Head of caudate nucleus (tissue), 42 donors: ENCODE data around the gene CUX1.
"Not testable (repeated sequence)": the region's sequence is repeated elsewhere in the genome, so short reads cannot be mapped to it uniquely, and the experiment has no call there.

ENCODE experiments used
- DNase-seq, 42 donors: peaks; one replicate each; pipeline versions ENCODE4 v3.0.0 to v3.0.0-alpha.2; 2020 to 2021; ENCODE audit warnings: mixed read lengths in 7 of 42
- intact Hi-C: fragments of 100-400 bp; cut with DNase I; formaldehyde crosslinking; loops from one replicate; pipeline ENCODE4 v1.15.0; 2022

Gene CUX1

DNA sequence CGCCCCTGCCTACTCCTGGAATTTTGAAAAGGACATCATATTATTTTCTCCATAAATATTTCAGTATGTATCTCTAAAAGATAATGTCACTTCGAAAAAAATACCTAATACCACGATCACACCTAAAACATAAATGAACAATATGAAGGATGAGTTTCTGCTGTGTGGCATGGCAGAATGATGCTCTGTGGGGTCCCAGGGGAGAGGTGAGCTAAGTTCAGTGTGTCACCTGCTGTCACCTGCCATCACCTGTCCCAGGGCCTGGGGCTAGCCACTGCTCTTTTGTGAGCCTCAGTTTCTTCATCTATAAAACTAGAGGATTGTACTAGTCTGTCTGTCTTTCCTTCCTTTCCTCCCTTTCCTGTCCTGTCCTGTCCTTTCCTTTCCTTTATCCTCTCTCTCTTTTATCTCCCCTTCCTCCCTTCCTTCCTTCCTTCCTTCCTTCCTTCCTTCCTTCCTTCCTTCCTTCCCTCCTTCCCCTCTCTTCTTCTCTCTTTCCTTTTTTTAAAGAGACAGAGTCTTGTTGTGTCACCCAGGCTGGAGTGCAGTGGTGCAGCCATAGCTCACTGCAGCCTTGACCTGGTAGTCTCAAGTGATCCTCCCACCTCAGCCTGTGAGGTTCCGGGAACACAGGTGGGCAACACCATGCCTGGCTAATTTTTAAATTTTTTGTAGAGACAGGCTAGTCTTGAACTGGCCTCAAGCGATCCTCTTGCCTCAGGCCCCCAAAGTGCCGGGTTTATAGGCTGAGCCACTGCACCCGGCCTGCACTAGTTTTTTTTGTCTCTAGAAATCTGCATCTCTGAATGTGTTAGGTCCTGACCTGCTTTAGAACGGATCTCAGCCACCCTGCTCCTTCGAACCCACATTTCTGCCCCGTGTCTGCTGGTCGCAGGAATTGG lies 43.1 kb downstream of the CUX1 start:
- intact Hi-C loops = no loop called here
- DNase-seq = no peak

DNA sequence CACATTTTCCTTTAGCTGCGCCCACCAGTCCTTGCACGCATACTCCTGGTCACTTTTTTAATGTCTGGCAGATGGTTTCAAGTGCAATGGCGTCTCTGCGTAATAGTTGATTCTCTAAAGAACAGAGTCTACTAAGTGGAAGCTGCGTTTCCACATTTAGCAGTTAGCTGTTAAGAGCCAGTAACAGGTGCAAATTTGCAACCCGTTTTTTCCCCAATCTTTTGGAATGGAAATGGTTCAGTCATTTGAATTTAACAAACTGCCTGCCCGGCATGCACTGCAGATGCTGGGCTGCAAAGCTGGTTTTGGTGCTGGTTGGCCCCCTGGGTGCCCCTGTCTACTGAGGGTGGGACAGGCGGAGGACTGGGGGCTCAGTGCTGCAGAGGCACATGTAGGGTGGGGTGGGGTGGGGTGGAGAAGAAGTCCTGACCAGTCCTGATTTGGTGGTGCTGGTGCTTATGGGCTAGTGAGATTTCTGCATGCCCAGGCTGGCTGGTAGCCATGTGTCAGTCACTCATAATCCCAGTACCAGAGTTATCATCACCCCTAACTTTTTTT lies 43.9 kb downstream of the CUX1 start:
- intact Hi-C loops = no loop called here
- no peak for DNase-seq

DNA sequence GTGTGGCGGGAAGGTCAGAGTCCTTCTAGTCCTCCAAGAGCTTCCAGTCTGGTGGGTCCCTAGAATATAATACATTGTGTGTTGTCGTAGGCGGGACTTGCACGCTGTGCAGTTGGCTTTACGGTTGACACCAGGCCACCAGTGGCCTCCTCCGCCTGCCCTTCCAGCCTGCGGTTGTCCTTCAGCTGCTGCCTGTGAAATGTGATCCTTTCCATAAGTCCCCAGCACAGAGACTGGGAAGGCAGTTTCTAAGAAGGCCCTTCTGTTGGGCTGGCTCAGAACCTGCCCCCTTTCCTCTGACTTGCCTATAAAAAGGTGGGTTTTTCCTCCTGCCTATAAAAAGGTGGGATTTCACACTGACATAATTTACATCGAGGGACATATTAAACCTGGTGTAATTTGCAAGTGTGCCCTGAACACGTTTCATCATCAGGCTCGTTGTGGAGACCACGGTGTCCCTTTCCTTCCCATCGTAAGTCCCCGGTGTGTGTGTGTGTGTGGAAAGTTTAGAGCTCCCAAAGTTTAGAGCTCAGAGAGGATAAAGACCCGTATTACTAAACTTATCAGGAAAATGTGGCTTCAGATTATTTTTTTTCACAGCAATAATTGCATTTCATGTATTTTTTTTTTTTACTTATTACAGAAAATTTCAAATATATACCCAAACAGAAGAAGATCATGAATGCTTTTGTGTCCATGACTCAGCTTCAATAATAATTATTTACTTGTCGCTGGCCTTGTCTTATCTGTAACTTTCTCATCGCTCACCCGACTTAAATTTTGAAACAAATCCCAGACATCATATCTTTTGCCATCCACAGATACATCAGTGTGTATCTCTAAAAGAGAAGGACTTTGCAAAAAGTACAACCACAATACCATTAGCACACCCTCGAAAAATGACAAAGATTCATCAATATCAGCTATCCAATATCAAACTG lies 45.1 kb downstream of the CUX1 start:
- DNase-seq = no peak
- intact Hi-C loops = no loop called here

DNA sequence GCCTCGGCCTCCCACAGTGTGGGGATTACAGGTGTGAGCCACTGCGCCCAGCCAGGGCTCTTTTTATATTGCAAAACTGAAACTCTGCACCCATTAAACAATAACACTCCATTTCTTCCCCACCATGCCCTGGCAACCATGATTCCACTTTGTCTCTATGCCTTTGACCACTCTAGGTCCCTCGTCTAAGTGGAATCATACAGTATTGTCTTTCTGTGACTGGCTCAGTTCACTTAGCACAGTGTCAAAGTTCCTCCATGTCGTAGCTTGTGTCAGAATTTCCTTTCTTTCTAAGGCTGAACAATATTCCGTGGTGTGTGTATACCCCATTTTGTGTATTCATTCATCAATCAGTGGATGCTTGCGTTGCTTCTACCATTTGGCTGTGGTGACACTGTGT lies 46.2 kb downstream of the CUX1 start:
- no peak for DNase-seq
- intact Hi-C loops = no loop called here

DNA sequence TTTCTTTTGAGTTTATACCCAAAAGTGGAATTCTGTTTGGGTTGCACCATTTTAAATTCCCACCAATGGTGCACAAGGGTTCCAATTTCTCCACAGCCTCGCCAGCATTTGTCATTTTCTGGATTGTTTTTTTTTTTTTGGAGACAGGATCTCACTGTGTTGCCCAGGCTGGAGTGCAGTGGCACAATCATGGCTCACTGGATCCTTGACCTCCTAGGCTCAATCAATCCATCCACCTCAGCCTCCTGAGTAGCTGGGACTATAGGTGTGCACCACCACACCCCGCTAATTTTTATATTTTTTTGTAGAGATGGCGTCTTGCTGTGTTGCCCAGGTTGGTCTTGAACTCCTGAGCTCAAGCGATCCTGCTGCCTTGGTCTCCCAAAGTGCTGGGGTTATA lies 46.6 kb downstream of the CUX1 start:
- intact Hi-C loops = no loop called here
- no peak for DNase-seq

DNA sequence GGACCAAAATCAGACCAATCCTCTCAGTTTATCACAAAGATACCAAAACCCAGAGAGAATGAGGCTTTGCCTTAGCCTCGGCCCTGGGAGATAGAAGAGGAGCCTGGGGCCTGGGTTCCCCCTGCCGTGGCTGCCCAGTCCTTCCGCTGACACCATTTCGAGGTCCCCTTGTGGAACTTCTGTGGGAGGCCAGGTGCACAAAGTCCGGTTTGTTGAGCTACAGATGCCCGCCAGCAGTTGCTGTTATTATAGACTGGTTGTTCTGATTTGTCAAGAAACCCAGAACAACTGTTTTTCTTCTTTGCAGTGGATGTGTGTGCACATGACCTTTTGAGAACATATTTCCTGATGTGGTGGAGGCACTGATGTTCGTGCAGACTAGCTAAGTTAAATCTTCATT lies 47.6 kb downstream of the CUX1 start:
- intact Hi-C loops = no loop called here
- DNase-seq = no peak

DNA sequence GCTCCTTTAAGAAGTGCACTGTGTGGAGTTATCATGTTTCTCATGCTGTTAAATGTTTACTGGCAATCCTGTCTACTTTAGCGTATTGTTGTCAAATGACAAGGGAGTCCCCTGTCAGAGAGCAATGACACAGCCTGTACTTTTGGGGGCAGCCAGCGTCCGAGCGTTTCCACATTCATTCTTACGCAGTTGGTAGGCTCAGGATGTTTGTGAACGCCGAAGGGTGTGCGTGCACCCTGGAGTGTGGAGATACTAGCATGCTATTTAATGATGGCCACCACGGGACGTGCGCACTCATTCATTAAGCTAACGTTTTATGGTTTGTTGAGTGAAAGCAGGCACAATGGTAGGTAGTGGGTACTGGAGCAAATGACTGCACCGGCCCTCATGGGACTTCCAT lies 48.0 kb downstream of the CUX1 start:
- no peak for DNase-seq
- intact Hi-C loops = no loop called here

DNA sequence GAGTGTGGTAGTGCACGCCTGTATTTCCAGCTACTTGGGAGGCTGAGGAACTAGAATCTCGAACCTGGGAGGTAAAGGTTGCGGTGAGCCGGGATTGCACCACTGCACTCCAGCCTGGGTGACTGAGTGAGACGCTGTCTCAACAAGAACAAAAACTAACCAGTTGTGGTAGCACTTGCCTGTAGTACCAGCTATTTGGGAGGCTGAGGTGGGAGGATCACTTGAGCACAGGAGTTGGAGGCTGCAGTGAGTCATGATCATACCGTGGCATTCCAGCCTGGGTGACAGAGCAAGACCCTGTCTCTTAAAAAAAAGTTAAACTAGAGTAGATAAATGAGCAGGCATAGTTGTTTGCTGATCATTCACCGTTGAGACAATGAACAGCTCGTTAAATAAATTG lies 48.9 kb downstream of the CUX1 start:
- intact Hi-C loops = no loop called here
- DNase-seq = no peak

DNA sequence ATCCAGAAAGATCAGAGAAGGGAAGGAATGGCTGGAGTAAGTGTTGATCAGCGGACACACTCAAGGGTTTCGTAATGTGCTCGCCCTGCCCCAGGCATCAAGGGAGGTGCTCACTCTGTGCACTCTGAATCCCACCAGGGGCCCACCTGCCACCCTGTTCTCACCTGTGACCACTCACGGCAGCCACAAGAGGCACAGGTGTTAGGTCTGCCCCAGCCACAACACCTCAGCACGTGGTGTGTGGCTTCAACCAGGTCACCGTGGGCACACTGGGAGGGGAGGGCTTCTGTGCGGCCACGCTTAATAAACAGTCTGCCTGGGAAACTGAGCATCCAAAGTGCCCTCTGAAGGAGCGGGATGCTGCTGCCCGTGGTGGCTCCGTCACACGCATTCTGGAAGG lies 49.8 kb downstream of the CUX1 start:
- DNase-seq = no peak
- intact Hi-C loops = no loop called here

DNA sequence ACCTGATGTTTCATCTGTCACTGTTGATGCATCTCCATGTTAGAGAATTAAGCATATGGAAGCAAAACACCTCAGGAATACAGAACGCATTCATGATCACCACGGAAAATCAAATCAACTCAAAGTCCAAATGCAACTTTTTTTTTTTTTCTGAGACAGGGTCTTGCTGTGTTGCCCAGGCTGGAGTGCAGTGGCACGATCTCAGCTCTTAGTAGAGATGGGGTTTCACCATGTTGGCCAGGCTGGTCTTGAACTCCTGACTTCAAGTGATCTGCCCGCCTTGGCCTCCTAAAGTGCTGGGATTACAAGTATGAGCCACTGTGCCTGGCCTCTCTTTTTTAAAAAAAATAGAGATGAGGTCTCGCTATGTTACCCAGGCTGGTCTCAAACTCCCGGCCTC lies 50.3 kb downstream of the CUX1 start:
- intact Hi-C loops, DNase-seq: not testable (repeated sequence)

DNA sequence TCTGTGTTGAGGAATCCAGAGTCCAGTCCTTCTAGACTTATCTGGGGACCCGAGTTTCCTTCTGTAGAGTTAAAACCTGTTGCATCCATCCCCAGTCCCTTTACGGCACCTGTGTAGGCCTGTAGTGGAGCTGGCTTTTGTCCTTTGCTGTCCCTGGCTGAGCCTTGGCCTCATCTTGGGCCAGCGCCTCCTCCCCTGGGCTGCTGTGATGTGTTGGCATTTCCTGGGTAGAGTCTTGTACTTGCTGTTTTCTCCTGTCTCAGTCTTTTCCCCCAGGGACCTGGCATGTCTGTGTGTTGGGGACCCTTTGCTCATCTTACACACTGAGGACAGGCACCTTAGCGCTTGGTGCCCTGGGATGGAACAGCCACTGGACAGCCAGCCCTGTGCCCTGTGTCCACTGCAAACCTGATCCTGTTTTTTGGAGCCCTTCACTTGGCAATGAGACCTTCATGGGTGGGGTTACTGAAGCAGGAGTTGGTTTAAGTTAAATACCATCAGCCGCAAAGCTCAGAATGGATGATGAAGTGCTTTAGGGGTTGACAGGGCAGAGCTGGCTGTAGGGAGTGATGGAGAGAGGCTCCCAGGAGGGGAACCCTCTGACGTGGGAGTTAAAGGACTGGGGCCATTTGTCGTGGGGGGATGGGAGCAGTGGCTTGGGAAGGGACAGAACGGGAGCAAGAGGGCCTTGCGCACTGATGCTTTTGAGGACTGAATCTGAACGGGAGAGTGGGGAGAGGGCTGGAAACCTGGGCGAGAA lies 50.9 kb downstream of the CUX1 start:
- intact Hi-C loops = no loop called here
- no peak for DNase-seq

DNA sequence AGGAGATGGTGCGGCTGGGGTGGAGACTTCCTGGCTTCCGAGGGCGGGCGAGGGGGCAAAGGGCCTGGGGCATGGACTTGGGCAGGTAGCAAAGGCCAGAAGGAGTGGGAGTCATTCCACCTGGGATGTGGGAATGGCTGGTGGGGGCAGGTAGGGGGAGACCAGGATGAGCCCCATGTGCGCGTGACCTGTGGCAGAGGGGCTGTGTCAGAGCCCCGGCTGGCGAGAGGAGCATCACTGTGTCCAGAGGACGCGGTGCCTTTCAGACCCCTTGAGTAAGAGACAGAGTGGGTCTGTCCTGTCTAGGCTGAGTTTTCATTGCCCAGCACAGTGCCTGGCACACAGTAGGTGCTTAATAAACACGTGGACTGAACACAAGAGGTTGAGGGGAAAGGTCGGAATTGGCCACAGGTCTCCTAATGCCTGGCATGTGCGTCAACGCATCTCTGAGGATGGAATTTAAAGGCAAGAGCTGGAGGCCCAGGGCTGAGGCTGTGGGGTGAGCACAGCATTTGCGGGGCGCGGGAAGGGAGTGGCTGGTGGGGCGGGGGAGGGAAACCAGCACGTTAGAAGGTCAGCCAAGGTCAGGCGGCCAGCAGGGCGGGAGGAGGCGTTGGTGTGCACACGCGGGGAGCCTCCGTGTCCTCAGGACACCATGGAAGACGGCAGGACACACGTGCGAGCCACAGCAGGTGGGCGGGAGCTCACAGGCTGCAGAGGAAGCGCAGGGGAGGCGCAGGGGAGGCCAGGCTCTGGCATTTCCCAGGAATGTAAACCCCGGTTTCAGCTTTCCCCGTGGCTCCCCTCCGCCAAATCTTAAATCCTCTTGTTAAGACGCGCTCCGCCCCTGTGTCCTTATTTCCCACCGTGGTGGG lies 51.8 kb downstream of the CUX1 start:
- peak in 1 of 42 donors; percentile 16 for DNase-seq
- intact Hi-C loops = no loop called here

DNA sequence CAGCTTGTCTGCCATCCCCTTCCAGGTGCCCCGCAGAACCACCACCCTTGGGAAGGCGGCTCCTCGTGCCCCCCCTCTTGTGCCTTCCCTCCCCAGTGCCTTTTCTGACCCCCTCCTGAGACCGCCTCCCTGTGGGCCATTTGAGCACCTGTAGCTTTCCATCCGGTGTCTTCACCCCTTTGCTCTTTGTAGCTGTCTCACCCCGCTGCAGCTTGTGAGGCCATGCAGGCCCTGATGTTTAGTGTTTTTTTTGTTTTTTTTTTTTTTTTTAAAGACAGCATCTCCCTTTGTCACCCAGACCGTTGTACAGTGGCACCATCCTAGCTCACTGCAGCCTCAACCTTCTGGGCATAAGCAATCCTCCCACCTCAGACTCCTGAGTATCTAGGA lies 52.5 kb downstream of the CUX1 start:
- intact Hi-C loops = no loop called here
- peak in 1 of 42 donors; percentile 0 for DNase-seq

DNA sequence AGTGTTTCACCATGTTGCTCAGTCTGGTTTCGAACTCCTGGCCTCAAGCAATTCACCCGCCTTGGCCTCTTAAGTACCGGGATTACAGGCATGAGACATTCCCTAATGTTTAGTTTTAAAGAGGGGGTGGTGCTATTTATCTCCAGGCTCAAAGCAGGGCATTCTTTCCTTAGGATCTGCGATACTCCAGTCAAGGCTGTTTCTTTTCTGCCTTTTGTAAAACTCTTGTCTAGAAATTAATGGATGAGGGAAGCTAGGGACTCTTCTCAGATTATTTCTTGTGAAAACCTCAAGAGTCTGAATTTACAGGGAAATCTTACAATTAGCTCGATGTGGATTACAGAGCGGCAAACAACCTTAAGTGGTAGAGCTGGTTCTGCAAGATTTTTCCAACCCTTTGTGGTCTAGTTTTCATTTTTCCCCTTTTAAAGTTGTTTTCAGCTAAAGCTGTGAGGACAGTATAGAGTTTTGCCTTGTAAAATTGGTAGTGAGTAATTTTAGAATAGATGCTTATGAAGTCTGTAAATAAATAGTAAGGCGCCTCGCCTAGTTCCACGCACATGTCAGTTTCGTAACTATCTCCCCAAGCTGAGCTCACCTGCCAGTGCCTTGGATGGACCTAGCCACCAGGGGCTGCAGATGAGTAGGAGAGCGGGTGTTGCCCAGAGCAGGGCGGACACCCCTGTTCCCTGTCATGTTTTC lies 53.1 kb downstream of the CUX1 start:
- no peak for DNase-seq
- intact Hi-C loops = no loop called here

DNA sequence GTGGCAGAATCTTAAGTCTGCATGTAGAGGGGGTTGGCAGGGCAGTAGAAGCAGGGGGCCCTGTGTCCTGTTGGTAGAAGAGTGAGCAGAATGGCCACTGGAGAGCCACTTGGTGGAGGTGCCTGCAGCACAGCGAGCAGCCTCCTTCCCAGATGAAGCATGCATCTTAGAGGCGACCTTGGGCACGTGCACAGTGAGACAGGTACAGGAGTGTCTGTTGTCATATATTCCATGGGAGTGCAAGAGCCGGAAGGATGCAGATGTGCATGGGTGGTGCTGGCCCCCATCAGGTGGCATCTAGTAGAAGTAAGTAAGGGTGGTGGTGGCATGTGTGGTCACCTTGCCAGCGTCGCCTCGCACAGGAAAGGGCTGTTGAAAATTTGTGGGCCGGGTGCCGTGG lies 53.9 kb downstream of the CUX1 start:
- peak in 1 of 42 donors; percentile 13 for DNase-seq
- intact Hi-C loops = no loop called here

DNA sequence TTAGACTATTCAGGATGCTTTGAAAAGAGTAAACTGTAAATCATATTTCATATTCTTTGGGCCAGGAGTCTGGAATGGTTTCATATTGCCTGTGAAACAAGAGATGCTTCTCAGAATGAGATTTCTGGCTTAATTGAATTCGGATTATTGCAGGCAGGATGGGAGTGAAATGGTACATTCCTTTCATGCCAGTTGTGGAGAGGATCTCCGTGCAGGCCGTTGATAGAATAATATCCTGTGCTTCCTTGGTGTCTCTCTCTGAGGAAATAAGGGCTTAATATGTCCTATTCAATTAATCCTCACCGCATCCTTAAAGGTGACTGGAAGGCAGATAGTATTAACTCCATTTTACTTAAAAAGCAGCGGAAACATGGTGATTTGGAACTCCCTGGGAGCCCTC lies 56.6 kb downstream of the CUX1 start:
- no peak for DNase-seq
- intact Hi-C loops = no loop called here

DNA sequence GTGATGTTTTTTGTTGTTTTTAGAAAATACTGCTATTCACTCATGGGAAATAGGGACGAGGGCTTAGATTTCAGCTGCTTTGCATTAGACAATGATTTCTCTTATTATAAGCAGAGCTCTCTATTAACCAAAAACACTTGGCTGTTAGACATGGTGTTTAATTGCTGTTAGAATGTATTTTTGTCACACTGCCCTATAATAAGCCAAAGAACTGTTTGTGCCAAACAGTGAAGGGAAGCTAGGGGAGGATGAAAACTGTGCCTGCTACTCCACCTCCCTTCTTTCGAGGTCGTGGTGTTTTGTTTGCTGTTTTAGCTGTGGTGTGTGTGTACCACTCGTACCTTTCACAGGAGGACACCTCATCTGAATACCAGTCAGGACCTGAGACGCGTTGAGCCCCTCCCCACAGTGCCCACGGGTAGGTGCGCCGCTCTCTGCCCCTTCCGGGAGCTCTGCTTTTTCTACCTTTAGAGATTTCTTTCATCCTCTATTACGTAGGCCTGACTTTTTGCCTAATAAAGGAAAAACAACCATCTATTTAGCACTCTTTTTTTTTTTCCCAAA lies 57.9 kb downstream of the CUX1 start:
- intact Hi-C loops = no loop called here
- DNase-seq = no peak
